NCI-H1930 (cell line): Measurements from ENCODE around the gene CX3CR1.
A peak's percentile ranks its signal among the peaks of the same experiment; 100 is the strongest.

Experiments
- DNase-seq, 2 experiments: peaks; one replicate each; lab custom pipeline; 2025; lab: John Stamatoyannopoulos, UW

The CX3CR1 gene

GRCh38 chr3:39292961-39293360 lies 13.1 kb upstream of the CX3CR1 start:
- DNase-seq = no peak

GRCh38 chr3:39291903-39292329 lies 12.1 kb upstream of the CX3CR1 start:
- peak in 1 of 2 experiments; percentile 14 for DNase-seq

GRCh38 chr3:39290255-39290654 lies 10.4 kb upstream of the CX3CR1 start:
- no peak for DNase-seq

GRCh38 chr3:39289107-39289506 lies 9.3 kb upstream of the CX3CR1 start:
- DNase-seq = no peak

GRCh38 chr3:39288300-39288808 lies 8.5 kb upstream of the CX3CR1 start:
- DNase-seq = peak; percentile 29 to 57

GRCh38 chr3:39287216-39288164 lies 7.7 kb upstream of the CX3CR1 start:
- no peak for DNase-seq

- no peak for DNase-seq
Measured at GRCh38 chr3:39286771-39287170, 6.9 kb upstream of the CX3CR1 start.

GRCh38 chr3:39285332-39285731 lies 5.5 kb upstream of the CX3CR1 start:
- no peak for DNase-seq

GRCh38 chr3:39284457-39284881 lies 4.6 kb upstream of the CX3CR1 start:
- no peak for DNase-seq

- no peak for DNase-seq
Measured at GRCh38 chr3:39282057-39282456, 2.2 kb upstream of the CX3CR1 start.

- no peak for DNase-seq
Measured at GRCh38 chr3:39281533-39281932, 1.7 kb upstream of the CX3CR1 start.

GRCh38 chr3:39280571-39280970 lies 735 bp upstream of the CX3CR1 start:
- DNase-seq = no peak

- no peak for DNase-seq
Measured at GRCh38 chr3:39278616-39278935, 1.3 kb downstream of the CX3CR1 start.

- no peak for DNase-seq
Measured at GRCh38 chr3:39277893-39278615, 1.8 kb downstream of the CX3CR1 start.

- no peak for DNase-seq
Measured at GRCh38 chr3:39276746-39277145, 3.1 kb downstream of the CX3CR1 start.

GRCh38 chr3:39275963-39276593 lies 3.8 kb downstream of the CX3CR1 start:
- DNase-seq = no peak

- DNase-seq = no peak
Measured at GRCh38 chr3:39275052-39275451, 4.8 kb downstream of the CX3CR1 start.

GRCh38 chr3:39273119-39273518 lies 6.7 kb downstream of the CX3CR1 start:
- no peak for DNase-seq

- no peak for DNase-seq
Measured at GRCh38 chr3:39272191-39272590, 7.6 kb downstream of the CX3CR1 start.

- no peak for DNase-seq
Measured at GRCh38 chr3:39271363-39271914, 8.4 kb downstream of the CX3CR1 start.

- DNase-seq = no peak
Measured at GRCh38 chr3:39269528-39269927, 10.3 kb downstream of the CX3CR1 start.

- no peak for DNase-seq
Measured at GRCh38 chr3:39268549-39268900, 11.3 kb downstream of the CX3CR1 start.
